PC-9 (cell line): ENCODE results near the gene PARP12.

Experiments used
- CTCF ChIP-seq: fragments of 200-600 bp; sonication (generic); conservative IDR thresholded peaks from 2 replicates; pipeline ENCODE4 v1.6.1; 2017; ENCODE audit warnings: mixed run types, antibody characterized with exemption, mild to moderate bottlenecking, moderate library complexity
- EZH2 ChIP-seq: fragments of 200-600 bp; sonication (generic); IDR thresholded peaks from 2 replicates; pipeline ENCODE4 v1.8.0; 2017; ENCODE audit warnings: antibody characterized with exemption, low read depth

- TF ChIP-seq CTCF (no peak), EZH2 (no peak)
Measured at GRCh38 chr7:139985811-139986210, 76.9 kb downstream of the PARP12 start.
